ENCODE data around the gene ATP2A3.

ATP2A3 gene

GRCh38 chr17:3925684-3926485 is 38.4 kb downstream of the ATP2A3 start:
- TF ChIP-seq GATA3 (IDR thresholded peaks at IDR 0.05; ENCODE audit: low read depth, low read length) (no peak), GATA2 (IDR thresholded peaks at IDR 0.05; ENCODE audit: low read depth, low read length) (no peak)

- no peak for TF ChIP-seq GATA3 (IDR thresholded peaks at IDR 0.05; ENCODE audit: low read depth, low read length)
- no peak for TF ChIP-seq GATA2 (IDR thresholded peaks at IDR 0.05; ENCODE audit: low read depth, low read length)
Observed at GRCh38 chr17:3924512-3925350, 39.5 kb downstream of the ATP2A3 start.

- TF ChIP-seq GATA2 (IDR thresholded peaks at IDR 0.05; ENCODE audit: low read depth, low read length) (no peak), GATA3 (IDR thresholded peaks at IDR 0.05; ENCODE audit: low read depth, low read length) (no peak)
Observed at GRCh38 chr17:3923466-3924190, 40.6 kb downstream of the ATP2A3 start.

GRCh38 chr17:3922765-3923164 is 41.5 kb downstream of the ATP2A3 start:
- TF ChIP-seq GATA2 (IDR thresholded peaks at IDR 0.05; ENCODE audit: low read depth, low read length) (no peak), GATA3 (IDR thresholded peaks at IDR 0.05; ENCODE audit: low read depth, low read length) (no peak)

GRCh38 chr17:3921502-3922319 is 42.5 kb downstream of the ATP2A3 start:
- TF ChIP-seq GATA2 (IDR thresholded peaks at IDR 0.05; ENCODE audit: low read depth, low read length) = no peak
- no peak for TF ChIP-seq GATA3 (IDR thresholded peaks at IDR 0.05; ENCODE audit: low read depth, low read length)

GRCh38 chr17:3921006-3921405 is 43.2 kb downstream of the ATP2A3 start:
- TF ChIP-seq GATA2 (IDR thresholded peaks at IDR 0.05; ENCODE audit: low read depth, low read length) = no peak
- no peak for TF ChIP-seq GATA3 (IDR thresholded peaks at IDR 0.05; ENCODE audit: low read depth, low read length)

- TF ChIP-seq GATA2 (IDR thresholded peaks at IDR 0.05; ENCODE audit: low read depth, low read length) (no peak), GATA3 (IDR thresholded peaks at IDR 0.05; ENCODE audit: low read depth, low read length) (no peak)
Observed at GRCh38 chr17:3919123-3919624, 45.1 kb downstream of the ATP2A3 start.

- TF ChIP-seq GATA3 (IDR thresholded peaks at IDR 0.05; ENCODE audit: low read depth, low read length) = no peak
- TF ChIP-seq GATA2 (IDR thresholded peaks at IDR 0.05; ENCODE audit: low read depth, low read length) = 0 out of 2 replicates have a peak, but pooled peaks have one; percentile 47
Observed at GRCh38 chr17:3918372-3919122, 45.7 kb downstream of the ATP2A3 start.

- TF ChIP-seq GATA3 (IDR thresholded peaks at IDR 0.05; ENCODE audit: low read depth, low read length) (no peak), GATA2 (IDR thresholded peaks at IDR 0.05; ENCODE audit: low read depth, low read length) (no peak)
Observed at GRCh38 chr17:3917391-3917931, 46.8 kb downstream of the ATP2A3 start.

GRCh38 chr17:3916825-3917224 is 47.4 kb downstream of the ATP2A3 start:
- TF ChIP-seq GATA2 (IDR thresholded peaks at IDR 0.05; ENCODE audit: low read depth, low read length) (no peak), GATA3 (IDR thresholded peaks at IDR 0.05; ENCODE audit: low read depth, low read length) (no peak)

GRCh38 chr17:3915995-3916696 is 48.1 kb downstream of the ATP2A3 start, which contains the start of gene P2RX1:
P2RX1 (minus strand) TSS chr17:3916465; CDS start chr17:3916225, 240 bp downstream.
- no peak for TF ChIP-seq GATA2 (IDR thresholded peaks at IDR 0.05; ENCODE audit: low read depth, low read length)
- no peak for TF ChIP-seq GATA3 (IDR thresholded peaks at IDR 0.05; ENCODE audit: low read depth, low read length)
